GM21825 (cell line): Measurements from ENCODE around the gene PIP5K1C.
"Not testable (repeated sequence)": the region's sequence is repeated elsewhere in the genome, so short reads cannot be mapped to it uniquely, and the experiment has no call there.

ENCODE experiments used
- ATAC-seq: cut with Tn5 transposase; IDR thresholded peaks from one replicate; pipeline ENCODE4 v1.9.1; 2021; ENCODE audit warnings: mild to moderate bottlenecking, moderate library complexity; ENCODE audit not compliant: unreplicated experiment

The PIP5K1C gene

GRCh38 chr19:3648037-3648905, 52.0 kb downstream of the PIP5K1C start:
- ATAC-seq, result no peak

- not testable (repeated sequence) for ATAC-seq
These were observed 53.2 kb downstream of the PIP5K1C start for GRCh38 chr19:3647102-3647501.

- ATAC-seq, result no peak
These were observed 53.8 kb downstream of the PIP5K1C start for GRCh38 chr19:3646336-3647092.

GRCh38 chr19:3645726-3646125, 54.5 kb downstream of the PIP5K1C start:
- ATAC-seq, result no peak

- no peak for ATAC-seq
These were observed 55.2 kb downstream of the PIP5K1C start for GRCh38 chr19:3645067-3645396.

- no peak for ATAC-seq
These were observed 55.8 kb downstream of the PIP5K1C start for GRCh38 chr19:3644351-3645066.

- ATAC-seq, result no peak
These were observed 56.5 kb downstream of the PIP5K1C start for GRCh38 chr19:3643674-3644313.

- no peak for ATAC-seq
These were observed 57.1 kb downstream of the PIP5K1C start for GRCh38 chr19:3642987-3643673.

GRCh38 chr19:3642296-3642695, 58.0 kb downstream of the PIP5K1C start:
- ATAC-seq, result no peak

- no peak for ATAC-seq
These were observed 58.6 kb downstream of the PIP5K1C start for GRCh38 chr19:3641515-3642269.

- no peak for ATAC-seq
These were observed 60.8 kb downstream of the PIP5K1C start for GRCh38 chr19:3639479-3639878.

GRCh38 chr19:3638208-3639193, 61.8 kb downstream of the PIP5K1C start:
- ATAC-seq, result no peak

- ATAC-seq, result no peak
These were observed 62.6 kb downstream of the PIP5K1C start for GRCh38 chr19:3637621-3638020.

GRCh38 chr19:3636962-3637361, 63.3 kb downstream of the PIP5K1C start:
- ATAC-seq, result no peak

GRCh38 chr19:3636506-3636905, 63.8 kb downstream of the PIP5K1C start:
- no peak for ATAC-seq

GRCh38 chr19:3634496-3635045, 65.7 kb downstream of the PIP5K1C start:
- ATAC-seq, result no peak

- ATAC-seq, result no peak
These were observed 66.7 kb downstream of the PIP5K1C start for GRCh38 chr19:3633559-3633988.
